Peyer's patch (tissue), 4 donors: ENCODE results near the gene INHBE. TPM values are rescaled to one million over a fixed set of nuclear protein-coding genes. Genes with fewer than 3 reads are reported as not detected.

Experiments
- DNase-seq, 3 donors: peaks; one replicate each; pipeline ENCODE4 v3.0.0-alpha.2; 2017 to 2019
- H3K27ac ChIP-seq, 4 donors: fragments of 200-600 bp; sonication (generic); one replicate each; pipeline ENCODE4 v1.5.1; 2016 to 2019
- H3K27me3 ChIP-seq, 2 donors: fragments of 200-600 bp; sonication (generic); one replicate each; pipeline ENCODE4 v1.5.1; 2019
- H3K36me3 ChIP-seq, 3 donors: fragments of 200-600 bp; sonication (generic); one replicate each; pipeline ENCODE4 v1.5.1; 2016 to 2019
- H3K4me1 ChIP-seq, 4 donors: fragments of 200-600 bp; sonication (generic); one replicate each; pipeline ENCODE4 v1.5.1; 2016 to 2019
- H3K4me3 ChIP-seq, 4 donors: fragments of 200-600 bp; sonication (generic); 1 replicate in 3 of 4; 2 replicates in 1 of 4; pipeline ENCODE4 v1.5.1; 2016 to 2019; ENCODE audit warnings: mild to moderate bottlenecking in 1 of 4
- H3K9me3 ChIP-seq, 4 donors: fragments of 200-600 bp; sonication (generic); one replicate each; pipeline ENCODE4 v1.5.1; 2016 to 2019; ENCODE audit warnings: mild to moderate bottlenecking in 1 of 4
- POLR2A ChIP-seq, 2 donors: fragments of 450-650 bp; IDR thresholded peaks; one replicate each; pipeline ENCODE4 v1.5.1; 2017; ENCODE audit warnings: antibody characterized with exemption in 2 of 2, mild to moderate bottlenecking in 2 of 2, moderate library complexity in 2 of 2
- total RNA-seq, 4 donors: library from RNA; depleted of rRNA; stranded (reverse); fragments of >200 nt; gene quantifications; one replicate each; pipeline ENCODE4 v1.1.0, GENCODE V29; 2016
- TF ChIP-seq, protein P1 (sequence below), 6 experiments: fragments of 450-650 bp in 4 of 6; fragments of 200-600 bp in 2 of 6; sonication (generic) in 1 of 6; IDR thresholded peaks; one replicate each; pipeline ENCODE4 v1.5.1; 2017 to 2019; ENCODE audit warnings: antibody characterized with exemption in 6 of 6, mild to moderate bottlenecking in 3 of 6, moderate library complexity in 1 of 6

The INHBE gene
- total RNA-seq, 4 donors from 2014 or later: not detected

DNA sequence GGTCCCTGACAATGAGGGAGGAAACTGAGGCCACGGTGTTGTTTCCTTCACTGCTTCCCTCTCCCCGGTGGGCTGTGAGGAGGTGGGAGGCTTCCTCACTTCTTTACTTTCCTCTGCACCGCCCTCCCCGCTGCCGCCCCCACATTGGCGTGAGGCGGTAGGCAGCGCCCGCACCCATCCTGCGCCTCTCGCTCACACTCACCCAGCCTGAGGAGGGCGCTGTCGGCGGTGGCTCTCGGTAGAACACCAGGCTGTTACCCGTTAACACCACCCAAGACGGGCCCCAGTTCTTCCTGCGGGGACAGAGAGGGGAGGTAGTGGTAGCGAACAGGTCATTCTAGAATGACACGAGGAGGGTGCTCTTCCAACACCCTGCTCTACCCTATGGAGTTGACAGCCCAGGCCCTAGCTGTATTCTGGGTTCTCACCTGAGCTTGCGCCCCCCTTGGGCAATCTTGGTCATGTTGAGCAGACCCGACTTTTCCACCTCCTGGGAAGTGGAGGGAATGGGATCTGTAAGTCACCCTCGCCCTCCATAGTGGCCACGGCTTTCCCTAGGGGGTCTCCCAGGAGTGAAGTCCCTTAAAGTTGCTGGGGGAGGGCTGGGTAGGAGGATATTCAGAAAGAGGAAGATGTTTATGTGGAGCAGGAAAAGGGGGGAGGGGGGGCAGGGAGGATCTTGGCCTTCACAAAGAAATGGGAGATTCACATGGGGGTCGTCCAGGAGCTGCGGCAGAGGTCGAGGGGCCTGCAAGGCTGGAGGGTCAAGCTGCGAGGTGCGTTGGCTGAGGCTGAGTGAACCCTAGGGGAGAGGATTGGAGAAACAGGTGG, 21.3 kb downstream of the INHBE start:
- Histone ChIP-seq H3K36me3 (peaks cover 0 to 9% (median 0%) of the 10 kb centered on the region in 3 donors), H3K27ac (peak overlapping the region; percentile 78 to 95 (median 84)), H3K4me1 (peaks cover 8 to 36% (median 25%) of the 10 kb centered on the region in 4 donors), H3K9me3 (no peaks in the 10 kb centered on the region), H3K27me3 (peaks cover 0 to 11% of the 10 kb centered on the region in 2 donors), H3K4me3 (peak overlapping the region; percentile 43 to 56 (median 46))
- DNase-seq: peak; percentile 52 to 72 (median 69)
- TF ChIP-seq POLR2A (IDR thresholded peaks at IDR 0.05): no peak
- TF ChIP-seq, protein P1, sequence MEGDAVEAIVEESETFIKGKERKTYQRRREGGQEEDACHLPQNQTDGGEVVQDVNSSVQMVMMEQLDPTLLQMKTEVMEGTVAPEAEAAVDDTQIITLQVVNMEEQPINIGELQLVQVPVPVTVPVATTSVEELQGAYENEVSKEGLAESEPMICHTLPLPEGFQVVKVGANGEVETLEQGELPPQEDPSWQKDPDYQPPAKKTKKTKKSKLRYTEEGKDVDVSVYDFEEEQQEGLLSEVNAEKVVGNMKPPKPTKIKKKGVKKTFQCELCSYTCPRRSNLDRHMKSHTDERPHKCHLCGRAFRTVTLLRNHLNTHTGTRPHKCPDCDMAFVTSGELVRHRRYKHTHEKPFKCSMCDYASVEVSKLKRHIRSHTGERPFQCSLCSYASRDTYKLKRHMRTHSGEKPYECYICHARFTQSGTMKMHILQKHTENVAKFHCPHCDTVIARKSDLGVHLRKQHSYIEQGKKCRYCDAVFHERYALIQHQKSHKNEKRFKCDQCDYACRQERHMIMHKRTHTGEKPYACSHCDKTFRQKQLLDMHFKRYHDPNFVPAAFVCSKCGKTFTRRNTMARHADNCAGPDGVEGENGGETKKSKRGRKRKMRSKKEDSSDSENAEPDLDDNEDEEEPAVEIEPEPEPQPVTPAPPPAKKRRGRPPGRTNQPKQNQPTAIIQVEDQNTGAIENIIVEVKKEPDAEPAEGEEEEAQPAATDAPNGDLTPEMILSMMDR (IDR thresholded peaks at IDR 0.05): peak in 5 of 6 experiments; percentile 20 to 47 (median 28)

- H3K4me1 ChIP-seq: peaks cover 4 to 36% (median 22%) of the 10 kb centered on the region in 4 donors
- peaks cover 0 to 11% of the 10 kb centered on the region in 2 donors for H3K27me3 ChIP-seq
- H3K36me3 ChIP-seq: peaks cover 0 to 5% (median 0%) of the 10 kb centered on the region in 3 donors
- H3K9me3 ChIP-seq: no peaks in the 10 kb centered on the region
- peak overlapping the region; percentile 78 to 95 (median 84) for H3K27ac ChIP-seq
- peak overlapping the region; percentile 43 to 56 (median 46) for H3K4me3 ChIP-seq
- DNase-seq: peak in 1 of 3 donors; percentile 45
- TF ChIP-seq, protein P1 (IDR thresholded peaks at IDR 0.05): no peak
- TF ChIP-seq POLR2A (IDR thresholded peaks at IDR 0.05): no peak
Observed at GRCh38 chr12:57476993-57477709, 22.0 kb downstream of the INHBE start.

DNA sequence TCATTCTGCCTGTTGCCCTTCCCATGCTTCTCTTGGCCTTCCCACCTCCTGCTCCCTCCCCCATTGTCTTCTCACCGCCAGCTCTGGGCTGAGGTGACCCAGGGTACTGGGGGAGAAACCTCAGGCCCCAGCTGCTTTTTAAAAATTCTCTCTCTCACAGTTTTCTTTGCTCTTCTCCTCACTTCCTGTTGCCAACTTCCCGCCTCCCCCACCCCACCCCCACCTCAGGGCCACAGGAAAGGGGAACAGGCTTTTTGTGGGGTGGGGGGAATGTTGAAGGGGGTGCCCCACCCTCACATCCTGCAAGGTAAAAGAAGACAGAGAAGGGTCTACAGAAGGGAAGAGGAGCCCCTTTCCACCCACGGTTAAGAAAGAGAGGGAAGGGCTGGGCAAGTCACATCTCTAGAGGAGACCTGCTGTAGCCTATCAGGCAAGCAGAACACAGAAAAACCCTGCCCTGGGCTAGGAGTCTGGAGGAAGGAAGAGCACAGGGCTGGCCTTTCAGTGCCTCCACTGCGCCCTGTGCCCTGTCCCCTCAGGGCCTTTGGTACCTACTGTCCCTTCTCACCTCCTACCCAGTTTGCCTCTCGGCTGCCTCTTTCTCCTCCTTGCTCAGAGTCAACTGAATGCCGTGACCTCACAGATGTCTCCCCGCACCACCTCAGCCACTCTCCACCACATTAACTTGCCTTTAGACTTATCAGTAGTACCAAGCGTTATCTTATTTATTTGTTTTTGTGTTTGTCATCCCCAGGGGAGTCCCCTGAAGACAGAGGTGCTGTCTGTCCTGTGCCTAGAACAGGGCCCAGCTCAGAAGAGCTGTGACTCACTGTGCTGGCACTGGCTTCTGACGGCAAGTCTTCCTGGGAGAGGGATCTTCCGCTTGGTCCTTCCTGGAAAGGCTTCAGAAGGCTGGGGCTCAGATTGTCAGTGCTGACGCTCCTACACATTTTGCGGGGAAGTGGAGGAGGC, 22.9 kb downstream of the INHBE start:
- peak overlapping the region; percentile 43 to 56 (median 46) for H3K4me3 ChIP-seq
- no peak for TF ChIP-seq POLR2A (IDR thresholded peaks at IDR 0.05)
- TF ChIP-seq, protein P1 (IDR thresholded peaks at IDR 0.05): no peak
- peaks cover 4 to 36% (median 22%) of the 10 kb centered on the region in 4 donors for H3K4me1 ChIP-seq
- peaks cover 0 to 5% (median 0%) of the 10 kb centered on the region in 3 donors for H3K36me3 ChIP-seq
- peak in 2 of 3 donors; percentile 51 to 70 for DNase-seq
- H3K27me3 ChIP-seq: peaks cover 0 to 11% of the 10 kb centered on the region in 2 donors
- no peaks in the 10 kb centered on the region for H3K9me3 ChIP-seq
- H3K27ac ChIP-seq: peak overlapping the region; percentile 78 to 95 (median 84)

- H3K27ac ChIP-seq: peak overlapping the region; percentile 78 to 95 (median 84)
- H3K9me3 ChIP-seq: no peaks in the 10 kb centered on the region
- peak in 1 of 3 donors; percentile 30 for DNase-seq
- peak overlapping the region; percentile 43 to 56 (median 46) for H3K4me3 ChIP-seq
- H3K4me1 ChIP-seq: peaks cover 4 to 36% (median 22%) of the 10 kb centered on the region in 4 donors
- TF ChIP-seq, protein P1 (IDR thresholded peaks at IDR 0.05): no peak
- no peak for TF ChIP-seq POLR2A (IDR thresholded peaks at IDR 0.05)
- H3K36me3 ChIP-seq: peaks cover 0 to 5% (median 0%) of the 10 kb centered on the region in 3 donors
- H3K27me3 ChIP-seq: peaks cover 0 to 11% of the 10 kb centered on the region in 2 donors
Observed at GRCh38 chr12:57479043-57479375, 23.9 kb downstream of the INHBE start.
